OCI-LY7 (cell line): ENCODE data around the gene CMTM7.

Source experiments
- EZH2phosphoT487 ChIP-seq: fragments of 200-600 bp; sonication (generic); IDR thresholded peaks from 2 replicates; pipeline ENCODE4 v1.6.1; 2018; ENCODE audit warnings: low read depth, borderline replicate concordance, mild to moderate bottlenecking, mixed run types, antibody characterized with exemption, low read length, moderate library complexity, mixed read lengths
- TF ChIP-seq, protein P1 (sequence below): fragments of 200-600 bp; sonication (generic); conservative IDR thresholded peaks from 2 replicates; pipeline ENCODE4 v1.5.1; 2014; ENCODE audit warnings: mild to moderate bottlenecking, antibody characterized with exemption, low read length, moderate library complexity, mixed read lengths

DNA sequence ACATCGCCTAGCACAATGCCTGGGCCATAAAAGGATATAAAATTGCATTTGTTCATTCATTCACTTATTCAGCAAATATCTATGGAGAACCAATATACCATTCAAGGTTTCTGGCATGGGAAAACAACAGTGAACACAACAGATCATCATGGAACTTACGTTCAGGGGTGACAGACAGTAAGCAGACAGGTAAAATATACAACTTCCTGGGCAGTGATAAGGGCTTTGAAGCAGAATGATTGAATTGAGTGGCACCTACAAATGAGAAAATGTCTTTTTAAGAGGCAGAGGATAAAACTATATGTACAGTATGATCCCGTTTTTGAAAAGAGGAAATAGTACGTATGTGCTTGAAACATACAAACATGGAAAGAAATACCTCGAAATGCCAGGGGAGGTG, 39.2 kb downstream of the CMTM7 start:
- TF ChIP-seq, protein P1, sequence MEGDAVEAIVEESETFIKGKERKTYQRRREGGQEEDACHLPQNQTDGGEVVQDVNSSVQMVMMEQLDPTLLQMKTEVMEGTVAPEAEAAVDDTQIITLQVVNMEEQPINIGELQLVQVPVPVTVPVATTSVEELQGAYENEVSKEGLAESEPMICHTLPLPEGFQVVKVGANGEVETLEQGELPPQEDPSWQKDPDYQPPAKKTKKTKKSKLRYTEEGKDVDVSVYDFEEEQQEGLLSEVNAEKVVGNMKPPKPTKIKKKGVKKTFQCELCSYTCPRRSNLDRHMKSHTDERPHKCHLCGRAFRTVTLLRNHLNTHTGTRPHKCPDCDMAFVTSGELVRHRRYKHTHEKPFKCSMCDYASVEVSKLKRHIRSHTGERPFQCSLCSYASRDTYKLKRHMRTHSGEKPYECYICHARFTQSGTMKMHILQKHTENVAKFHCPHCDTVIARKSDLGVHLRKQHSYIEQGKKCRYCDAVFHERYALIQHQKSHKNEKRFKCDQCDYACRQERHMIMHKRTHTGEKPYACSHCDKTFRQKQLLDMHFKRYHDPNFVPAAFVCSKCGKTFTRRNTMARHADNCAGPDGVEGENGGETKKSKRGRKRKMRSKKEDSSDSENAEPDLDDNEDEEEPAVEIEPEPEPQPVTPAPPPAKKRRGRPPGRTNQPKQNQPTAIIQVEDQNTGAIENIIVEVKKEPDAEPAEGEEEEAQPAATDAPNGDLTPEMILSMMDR: no peak
- TF ChIP-seq EZH2phosphoT487: no peak
